GM21825 (cell line): ENCODE measurements around the gene LAMC3.

Source experiments
- ATAC-seq: cut with Tn5 transposase; IDR thresholded peaks from one replicate; pipeline ENCODE4 v1.9.1; 2021; ENCODE audit warnings: mild to moderate bottlenecking, moderate library complexity; ENCODE audit not compliant: unreplicated experiment

The LAMC3 gene

DNA sequence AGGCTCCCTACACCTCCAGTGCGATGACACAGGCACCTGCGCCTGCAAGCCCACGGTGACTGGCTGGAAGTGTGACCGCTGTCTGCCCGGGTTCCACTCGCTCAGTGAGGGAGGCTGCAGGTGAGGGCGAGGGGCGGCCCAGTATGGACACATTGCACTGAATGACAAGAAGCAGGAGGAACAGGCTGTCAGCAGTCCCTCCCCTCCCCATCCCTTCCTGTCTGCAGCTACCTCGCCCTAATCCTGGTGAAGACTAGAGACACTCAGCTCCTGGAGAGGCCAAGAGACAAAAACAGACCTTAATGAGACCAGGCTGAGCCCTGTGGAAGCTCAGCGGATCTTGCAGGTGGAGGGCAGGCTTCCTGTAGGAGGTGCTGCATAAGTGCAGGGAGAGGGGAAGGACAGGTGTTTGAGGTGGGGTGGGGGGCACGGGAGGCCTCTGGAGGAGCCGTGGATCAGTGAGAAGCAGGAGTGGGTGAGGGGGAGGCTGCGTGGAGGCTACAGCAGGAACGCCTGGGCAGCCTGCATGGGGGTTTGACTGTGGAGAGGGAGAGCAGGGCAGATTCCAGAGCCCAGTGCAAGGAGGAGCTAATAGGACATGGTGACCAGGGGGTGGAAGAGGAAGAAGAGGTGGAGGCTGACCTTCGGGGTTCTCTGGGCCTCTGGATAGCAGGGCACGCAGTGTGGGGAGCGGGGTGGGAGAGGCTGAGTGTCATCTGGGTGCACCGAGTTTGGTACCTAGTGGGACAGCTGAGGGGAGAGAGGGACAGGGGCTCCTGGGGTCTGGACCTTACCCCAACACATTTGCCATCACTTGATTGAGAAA is 30.4 kb downstream of the LAMC3 start:
- ATAC-seq: no peak

DNA sequence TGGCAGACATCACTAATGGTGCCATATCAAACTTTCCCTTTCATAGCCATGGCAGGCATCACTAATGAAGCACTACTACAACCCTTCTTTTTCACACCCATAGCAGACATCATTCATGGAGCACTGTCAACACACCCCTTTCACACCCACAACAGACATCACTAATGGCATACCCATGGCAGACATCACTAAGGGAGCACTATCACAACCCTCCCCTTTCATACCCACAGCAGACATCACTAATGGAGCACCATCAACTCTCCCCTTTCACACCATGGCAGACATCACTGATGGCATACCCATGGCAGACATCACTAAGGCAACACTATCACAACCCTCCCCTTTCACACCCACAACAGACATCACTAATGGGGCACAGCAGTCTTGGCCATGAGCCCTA is 33.7 kb downstream of the LAMC3 start:
- ATAC-seq: no peak

DNA sequence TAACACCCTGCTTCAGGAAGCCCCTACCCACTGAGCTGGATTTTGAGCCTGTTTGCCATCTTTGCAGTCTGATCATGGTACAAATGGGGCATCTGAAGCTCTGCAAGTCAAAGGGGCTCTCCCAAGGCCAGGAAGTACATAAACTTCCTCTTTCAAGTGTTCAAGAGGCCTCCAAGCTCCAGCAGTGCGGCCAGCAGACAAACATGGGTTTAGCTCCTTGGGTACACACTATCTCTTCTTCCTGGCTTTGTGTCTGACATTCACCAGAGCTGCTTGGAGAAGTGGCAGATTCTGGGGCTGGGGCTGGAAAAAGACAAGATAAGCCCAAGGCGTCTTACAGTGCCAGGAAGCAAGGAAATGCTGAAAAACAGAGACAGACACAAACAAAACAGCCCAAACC is 34.1 kb downstream of the LAMC3 start:
- no peak for ATAC-seq

DNA sequence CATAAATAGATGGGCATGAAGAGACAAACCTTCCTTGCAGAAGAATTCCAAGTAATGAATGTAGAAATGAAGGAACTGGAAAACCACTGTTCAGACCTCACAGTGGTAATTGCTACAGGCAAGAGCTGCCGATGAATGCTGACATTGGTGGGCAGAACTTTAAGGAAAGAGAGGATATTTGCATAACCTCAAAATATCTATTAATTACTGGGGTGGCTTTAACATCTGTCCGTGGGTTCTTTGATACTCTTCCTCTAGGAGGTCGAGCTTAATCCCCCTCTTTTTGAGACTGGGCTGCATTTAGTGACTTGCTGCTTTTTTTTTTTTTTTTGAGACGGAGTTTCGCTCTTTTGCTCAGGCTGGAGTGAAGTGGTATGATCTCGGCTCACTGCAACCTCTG is 34.7 kb downstream of the LAMC3 start:
- no peak for ATAC-seq

DNA sequence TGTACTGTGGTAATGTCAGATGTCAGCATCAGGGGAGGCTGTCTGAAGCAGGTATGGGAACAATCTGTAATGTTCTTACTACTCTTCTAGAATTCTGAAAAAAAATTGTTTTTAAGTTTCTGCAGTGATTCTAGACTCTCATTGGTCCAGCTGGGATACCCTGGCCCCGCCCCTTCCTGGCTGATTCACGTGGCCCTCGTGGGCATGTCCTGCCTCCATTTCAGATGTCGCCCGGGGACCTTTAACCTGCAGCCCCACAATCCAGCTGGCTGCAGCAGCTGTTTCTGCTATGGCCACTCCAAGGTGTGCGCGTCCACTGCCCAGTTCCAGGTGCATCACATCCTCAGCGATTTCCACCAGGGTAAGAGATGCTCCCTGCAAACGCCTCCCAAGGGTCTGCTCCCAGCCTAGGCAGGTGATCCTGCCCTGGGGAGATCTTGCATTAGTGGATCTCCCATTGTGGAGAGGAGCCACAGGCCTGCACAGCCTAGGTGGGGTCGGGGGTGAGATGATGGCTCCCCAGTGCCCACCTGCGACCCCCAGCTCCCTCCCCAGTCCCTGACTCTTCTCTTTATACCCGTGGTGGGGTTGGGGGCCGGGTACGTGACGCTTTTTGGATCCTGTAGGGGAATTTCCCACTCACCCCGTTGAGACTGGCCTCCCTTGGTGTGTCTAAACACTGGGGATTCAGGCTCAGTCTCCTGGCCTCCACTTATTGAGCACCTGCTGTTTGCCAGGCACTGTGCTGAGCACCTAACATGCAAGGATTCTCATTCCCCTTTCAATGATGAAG is 36.5 kb downstream of the LAMC3 start:
- ATAC-seq: no peak

DNA sequence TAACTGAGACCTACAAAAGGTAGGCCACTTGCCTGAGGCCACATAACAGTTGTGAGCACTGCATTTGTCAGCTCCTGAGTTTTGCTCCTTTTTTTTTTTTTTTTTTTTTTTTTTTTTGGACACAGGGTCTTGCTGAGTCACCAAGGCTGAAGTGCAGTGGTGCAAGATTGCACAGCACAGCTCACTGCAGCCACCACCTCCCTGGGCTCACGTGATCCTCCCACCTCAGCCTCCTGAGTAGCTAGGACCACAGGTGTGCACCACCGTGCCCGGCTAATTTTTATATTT is 37.1 kb downstream of the LAMC3 start:
- no peak for ATAC-seq

DNA sequence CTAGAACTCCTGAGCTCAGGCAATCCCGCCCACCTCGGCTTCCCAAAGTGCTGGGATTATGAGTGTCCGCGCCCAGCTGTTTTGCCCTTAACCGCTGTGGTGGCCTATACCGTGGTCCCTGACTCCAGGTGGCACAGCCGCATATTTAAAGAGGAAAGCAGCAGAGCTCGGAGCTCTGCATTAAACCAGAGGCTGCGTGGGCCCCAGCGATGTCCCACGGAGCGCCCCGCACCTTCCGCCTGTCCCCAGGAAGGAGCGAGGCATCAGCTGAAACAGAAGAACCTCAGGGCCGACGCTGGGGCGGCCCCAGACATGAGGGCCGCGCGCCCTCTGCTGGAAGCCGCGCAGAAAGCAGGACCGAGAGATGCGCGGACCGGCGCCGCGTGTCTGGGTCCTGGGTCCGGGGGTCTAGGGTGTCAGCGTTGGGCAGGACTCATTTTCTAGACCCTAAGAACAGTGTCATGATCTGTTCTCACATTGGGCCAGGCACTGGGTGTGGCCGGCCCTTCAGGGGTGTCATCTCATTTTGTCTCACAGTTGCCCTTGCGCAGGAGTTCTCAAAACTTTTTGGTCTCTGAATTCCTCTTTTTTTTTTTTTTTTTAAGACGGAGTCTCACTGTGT is 37.7 kb downstream of the LAMC3 start:
- ATAC-seq: no peak

DNA sequence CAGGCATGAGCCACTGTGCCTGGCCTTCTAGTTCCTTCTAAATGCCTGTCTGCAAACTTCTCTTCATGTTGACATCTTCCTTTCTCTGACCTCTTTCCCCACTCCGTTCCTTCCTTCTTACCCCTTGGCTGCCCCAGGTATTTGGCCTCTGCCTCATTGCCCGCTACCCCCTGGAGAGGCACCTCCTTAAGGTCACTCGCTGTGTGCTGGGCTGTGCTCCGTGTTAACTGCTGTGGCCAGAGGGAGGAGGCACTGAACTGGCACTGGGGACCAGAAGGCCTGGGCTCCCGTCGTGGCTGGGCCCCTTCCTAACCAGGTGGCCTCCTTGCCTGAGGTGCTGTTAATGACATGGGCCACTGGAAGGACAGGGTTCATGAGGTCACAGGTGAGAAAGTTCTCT is 39.4 kb downstream of the LAMC3 start:
- ATAC-seq: no peak

DNA sequence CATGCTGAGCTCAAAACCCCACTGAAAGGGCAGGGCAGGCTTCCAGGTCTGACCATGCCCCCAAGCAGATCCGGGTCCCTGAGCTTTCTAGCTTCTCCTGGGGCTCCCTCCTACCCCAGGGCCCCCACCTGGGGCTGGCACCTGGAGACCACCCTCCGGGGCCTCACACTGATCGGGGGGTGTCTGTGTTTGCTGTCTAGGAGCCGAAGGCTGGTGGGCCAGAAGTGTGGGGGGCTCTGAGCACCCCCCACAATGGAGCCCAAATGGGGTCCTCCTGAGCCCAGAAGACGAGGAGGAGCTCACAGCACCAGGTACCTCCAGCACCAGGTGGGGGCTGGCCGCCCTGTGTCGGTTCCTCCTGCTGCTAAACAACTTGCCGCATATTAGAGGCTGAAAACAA is 39.8 kb downstream of the LAMC3 start:
- ATAC-seq: no peak

DNA sequence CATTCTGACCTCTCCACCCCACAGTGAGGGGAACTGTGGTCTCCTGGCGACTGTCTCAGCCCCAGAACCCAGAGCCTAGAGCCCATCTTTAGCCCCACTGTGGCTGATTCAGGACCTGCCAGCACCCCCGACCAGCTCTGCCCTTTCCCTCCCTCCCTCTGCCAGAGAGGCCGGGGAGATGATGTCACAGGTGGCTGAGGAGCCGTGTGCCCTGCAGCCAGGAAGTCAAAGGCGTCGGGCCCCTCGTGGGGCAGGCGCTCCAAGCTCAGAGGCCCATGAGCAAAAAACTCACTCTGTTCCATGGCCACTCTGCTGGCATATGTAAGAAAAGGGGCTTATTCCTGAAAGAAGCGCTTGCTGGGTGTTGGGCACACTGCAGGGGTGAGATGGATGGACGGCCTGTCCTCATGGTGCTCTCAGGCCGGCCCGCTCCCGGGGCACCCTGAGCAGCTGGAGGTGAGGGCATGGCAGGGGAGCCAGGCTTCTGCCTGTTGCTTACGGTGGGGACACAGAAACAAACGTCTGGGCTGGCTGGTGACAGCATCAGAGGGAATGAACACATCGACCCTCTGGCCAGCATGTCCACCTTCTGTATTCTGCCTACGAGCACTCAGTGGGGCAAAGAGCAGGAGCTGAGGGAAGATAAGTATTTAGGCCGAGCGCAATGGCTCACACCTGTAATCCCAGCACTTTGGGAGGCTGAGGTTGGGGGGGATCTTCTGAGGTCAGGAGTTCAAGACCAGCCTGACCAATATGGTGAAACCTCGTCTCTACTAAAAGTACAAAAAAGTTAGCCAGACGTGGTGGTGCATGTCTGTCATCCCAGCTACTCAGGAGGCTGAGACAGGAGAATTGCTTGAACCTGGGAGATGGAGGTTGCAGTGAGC is 41.1 kb downstream of the LAMC3 start:
- ATAC-seq: no peak

DNA sequence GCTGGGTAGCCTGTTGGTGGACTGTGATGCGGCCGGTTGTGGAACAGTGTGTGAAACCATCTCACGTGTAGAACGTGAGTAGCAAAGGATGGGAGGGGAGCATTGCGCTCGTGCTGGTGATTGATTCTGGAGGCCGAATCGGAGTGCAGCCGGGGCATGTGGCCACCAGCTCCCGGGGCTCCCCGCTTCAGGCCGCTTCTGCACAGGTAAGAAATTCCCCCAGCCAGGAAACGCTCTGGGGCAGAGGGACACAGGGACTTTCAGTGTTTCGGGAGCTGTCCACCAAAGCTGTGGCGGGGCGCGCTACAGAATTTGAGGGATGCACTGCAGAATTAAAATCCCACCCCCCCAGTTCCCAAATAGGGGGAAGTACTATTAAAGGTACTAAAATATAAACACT is 41.9 kb downstream of the LAMC3 start:
- ATAC-seq: no peak

DNA sequence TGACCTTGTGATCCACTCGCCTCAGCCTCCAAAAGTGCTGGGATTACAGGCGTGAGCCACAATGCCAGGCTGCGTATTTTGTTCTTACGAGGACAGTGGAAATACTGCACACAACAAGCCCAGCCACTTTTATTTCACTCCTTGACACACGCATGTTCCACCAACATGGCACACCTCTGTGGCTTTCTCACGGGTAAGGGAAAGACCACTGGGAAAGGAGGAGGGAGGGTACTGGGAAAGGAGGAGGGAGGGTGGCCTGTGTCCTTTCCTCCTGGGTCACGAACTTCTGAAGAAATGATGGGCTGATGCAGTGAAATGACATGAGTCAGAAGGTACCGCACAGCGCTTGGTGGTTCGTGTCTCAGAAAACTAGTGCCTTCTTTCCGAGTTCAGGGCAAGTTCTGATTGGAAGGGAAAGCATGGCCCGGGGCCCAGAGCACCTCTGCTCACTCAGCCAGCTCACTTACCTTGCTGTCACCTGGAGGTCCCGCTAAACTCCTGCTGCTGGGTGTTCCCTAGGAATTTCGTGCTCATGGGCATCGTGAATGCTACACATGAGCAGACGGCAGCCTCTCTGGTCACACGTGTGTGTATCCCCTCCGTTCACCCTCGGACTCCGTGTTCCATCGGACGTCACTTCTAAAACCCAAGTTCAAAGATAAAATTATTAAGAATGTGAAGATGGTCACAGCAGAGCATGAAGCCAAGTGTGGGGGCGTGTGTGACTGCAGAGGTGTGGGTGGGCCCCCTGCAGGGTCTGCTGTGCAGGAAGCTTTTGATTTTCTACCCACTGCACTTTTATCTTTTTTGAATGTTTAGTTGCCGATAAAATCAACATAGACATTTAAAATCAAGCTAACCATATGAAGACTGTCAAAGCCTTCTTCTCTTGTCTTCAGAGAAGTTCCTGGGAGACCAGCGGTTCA is 42.9 kb downstream of the LAMC3 start:
- ATAC-seq: no peak

DNA sequence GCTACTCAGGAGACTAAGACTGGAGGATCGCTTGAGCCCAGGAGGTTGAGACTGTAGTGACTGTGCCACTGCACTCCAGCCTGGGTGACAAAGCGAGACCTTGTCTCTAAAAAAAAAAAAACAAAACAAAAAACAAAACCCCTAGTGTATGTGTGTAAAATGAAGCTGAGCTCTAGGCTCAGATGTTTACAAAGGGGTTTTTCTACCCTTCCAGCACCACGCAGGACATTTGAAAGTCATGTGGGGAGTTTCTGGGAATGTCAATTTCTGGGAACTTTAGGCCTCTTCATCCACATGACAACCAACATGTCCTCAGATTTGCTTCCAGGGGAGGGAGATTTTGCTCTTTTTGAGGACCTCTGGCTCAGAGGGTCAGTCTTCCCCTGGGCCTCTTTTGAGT is 44.9 kb downstream of the LAMC3 start:
- ATAC-seq: no peak

DNA sequence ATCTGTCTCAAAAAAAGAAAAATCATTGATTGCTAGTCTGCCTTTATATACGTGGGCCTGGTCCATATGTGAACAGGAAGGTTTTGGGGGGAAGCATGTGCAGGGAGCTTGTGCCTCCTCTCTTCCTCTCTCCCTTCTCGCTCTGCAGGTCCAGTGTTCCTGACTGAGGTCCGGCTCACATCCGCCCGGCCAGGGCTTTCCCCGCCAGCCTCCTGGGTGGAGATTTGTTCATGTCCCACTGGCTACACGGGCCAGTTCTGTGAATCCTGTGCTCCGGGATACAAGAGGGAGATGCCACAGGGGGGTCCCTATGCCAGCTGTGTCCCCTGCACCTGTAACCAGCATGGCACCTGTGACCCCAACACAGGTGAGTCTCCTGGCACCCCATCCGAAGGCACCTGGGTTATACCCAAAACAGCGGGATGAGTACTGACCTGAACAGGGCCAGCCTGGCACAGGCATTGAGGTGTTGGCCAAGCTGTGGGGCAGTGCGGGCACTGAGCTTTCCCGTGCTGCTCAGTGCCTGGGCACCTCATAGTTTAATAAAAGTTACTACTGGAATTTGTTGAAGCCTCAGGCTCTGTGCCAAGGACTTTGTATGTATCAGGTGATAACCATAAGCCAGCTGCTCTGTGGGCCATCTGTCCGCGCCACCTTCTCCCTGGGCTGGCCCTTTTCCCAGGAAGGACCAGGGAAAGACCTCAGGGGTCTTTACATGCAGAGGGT is 48.0 kb downstream of the LAMC3 start:
- ATAC-seq: no peak

DNA sequence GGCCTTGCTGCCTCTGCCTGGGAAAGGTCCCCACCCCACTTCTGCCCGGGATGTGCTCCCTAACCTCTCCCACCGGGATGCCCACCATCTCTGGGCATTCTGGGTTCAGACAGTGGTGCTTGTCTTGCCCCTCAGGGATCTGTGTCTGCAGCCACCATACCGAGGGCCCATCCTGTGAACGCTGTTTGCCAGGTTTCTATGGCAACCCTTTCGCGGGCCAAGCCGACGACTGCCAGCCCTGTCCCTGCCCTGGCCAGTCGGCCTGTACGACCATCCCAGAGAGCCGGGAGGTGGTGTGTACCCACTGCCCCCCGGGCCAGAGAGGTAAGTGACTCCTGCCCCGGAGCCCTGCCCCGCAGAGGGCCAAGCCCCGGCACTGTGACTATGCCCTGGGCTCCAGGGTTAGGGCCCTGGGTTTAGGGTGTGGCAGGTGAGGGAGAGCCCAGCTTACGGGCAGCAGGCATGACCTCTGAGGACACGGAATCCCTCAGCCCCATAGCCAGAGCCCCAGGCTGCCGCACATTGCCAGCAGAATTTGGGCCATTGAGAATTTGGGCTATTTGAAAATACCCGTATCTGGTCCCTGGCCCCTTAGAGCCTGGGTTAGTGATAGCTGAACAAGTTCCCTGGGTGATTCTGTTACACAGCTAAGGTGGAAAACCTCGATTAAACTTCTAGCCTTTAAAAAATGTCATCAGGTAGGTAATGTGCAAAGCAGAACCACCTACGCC is 52.1 kb downstream of the LAMC3 start:
- no peak for ATAC-seq

DNA sequence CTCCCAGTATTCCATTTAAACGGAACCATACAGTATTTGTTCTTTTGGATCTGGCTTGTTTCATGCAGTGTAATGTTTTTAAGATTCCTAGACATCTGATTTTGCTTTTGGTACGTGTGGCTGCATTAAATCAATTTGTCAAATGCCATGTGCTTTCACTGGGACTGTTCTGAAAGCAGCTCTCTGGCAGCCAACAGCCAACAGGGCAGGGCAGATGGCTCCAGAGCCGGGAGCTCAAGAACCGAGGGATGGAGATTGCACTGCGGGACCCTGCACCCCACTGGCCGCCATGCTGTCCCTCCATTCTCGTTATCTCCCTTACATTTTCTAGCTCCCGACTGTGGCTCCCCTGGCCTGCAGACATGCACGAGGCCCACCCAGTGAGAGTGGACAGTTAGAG is 54.0 kb downstream of the LAMC3 start:
- no peak for ATAC-seq

DNA sequence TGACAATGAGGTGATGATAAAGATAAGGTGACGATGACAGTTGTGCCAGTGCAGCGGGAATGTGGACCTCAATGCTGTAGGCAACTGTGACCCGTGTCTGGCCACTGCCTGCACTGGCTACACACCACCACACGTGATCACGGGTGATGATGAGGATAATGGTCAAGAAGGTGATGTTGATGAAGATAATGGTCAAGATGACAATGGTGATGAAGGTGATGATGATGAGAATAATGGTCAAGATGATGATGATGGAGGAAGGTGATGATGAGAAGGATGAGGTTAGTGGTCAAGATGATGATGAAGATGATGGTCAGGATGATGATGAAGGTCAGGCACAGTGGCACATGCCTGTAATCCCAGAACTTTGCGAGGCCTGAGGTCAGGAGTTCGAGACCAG is 56.6 kb downstream of the LAMC3 start:
- ATAC-seq: no peak

DNA sequence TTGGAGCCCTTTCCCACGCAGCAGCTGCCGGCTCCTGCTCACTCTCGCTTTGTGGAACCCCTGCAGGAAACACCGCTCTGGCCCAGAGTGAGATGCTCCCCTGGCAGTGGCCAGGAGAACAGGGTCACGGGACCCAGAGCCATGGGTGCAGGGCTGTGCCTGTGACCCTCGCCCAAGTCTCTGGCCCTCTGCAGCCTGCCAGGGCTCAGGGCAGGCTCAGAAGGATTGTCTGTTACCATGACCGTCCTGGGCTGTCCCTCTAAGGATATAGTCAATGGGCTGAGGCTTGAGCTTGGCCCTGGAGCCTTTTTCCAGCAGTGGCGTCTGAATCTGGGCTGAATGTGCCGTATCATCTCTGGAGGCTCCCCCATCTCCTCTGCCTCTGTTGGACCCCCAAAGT is 58.7 kb downstream of the LAMC3 start:
- no peak for ATAC-seq
